GM18507 (cell line): ENCODE measurements around the gene WNT3A.
"Not testable (repeated sequence)": the region's sequence is repeated elsewhere in the genome, so short reads cannot be mapped to it uniquely, and the experiment has no call there.

Source experiments
- DNase-seq: peaks from one replicate; pipeline ENCODE4 v3.0.0; 2011; ENCODE audit warnings: low read depth; ENCODE audit not compliant: insufficient read length; ENCODE audit errors: extremely low spot score
- FAIRE-seq: peaks from 2 replicates; lab custom pipeline; 2011; peaks lifted over from hg19 to GRCh38; lab: Jason Lieb, UNC

The WNT3A gene

GRCh38 chr1:228009828-228010775 lies 3.3 kb downstream of the WNT3A start:
- no peak for DNase-seq

GRCh38 chr1:228010921-228011320 lies 4.1 kb downstream of the WNT3A start:
- DNase-seq: no peak
- FAIRE-seq: no peak

More at GRCh38 chr1:228009828-228010775, 3.3 kb downstream of the WNT3A start:
- FAIRE-seq: no peak

DNA sequence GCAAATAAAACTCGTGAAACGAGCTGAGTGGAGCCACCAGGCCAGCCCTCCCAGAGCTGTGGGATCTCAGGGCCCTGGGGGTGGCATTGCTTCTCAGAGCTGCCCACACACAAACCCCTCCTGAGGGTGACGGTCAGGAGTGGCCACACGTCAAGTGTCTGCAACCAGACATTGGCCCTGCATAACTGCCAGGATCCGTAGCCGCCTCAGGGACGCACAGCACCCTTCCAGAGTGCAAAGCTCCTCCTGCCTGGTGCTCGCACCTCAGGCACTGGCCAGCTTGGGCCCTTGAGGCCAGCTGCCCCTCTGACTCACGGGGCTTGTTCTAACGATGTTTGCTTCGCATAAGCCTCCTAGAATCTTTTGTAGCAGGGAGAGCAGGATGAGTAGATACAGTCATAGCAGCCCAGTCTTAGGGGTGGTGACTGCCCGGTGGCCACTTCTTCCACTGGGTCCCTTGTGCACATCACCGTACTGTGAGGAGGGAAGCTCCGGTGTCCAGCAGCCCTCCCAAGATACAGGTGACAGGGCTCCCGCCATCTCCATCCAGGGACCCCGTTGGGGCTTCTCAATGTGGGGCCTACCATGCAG lies 5.0 kb downstream of the WNT3A start:
- no peak for DNase-seq
- no peak for FAIRE-seq

GRCh38 chr1:228012555-228012954 lies 5.8 kb downstream of the WNT3A start:
- DNase-seq (no peak), FAIRE-seq (no peak)

- DNase-seq (no peak), FAIRE-seq (no peak)
Measured at GRCh38 chr1:228013131-228013934, 6.5 kb downstream of the WNT3A start.

DNA sequence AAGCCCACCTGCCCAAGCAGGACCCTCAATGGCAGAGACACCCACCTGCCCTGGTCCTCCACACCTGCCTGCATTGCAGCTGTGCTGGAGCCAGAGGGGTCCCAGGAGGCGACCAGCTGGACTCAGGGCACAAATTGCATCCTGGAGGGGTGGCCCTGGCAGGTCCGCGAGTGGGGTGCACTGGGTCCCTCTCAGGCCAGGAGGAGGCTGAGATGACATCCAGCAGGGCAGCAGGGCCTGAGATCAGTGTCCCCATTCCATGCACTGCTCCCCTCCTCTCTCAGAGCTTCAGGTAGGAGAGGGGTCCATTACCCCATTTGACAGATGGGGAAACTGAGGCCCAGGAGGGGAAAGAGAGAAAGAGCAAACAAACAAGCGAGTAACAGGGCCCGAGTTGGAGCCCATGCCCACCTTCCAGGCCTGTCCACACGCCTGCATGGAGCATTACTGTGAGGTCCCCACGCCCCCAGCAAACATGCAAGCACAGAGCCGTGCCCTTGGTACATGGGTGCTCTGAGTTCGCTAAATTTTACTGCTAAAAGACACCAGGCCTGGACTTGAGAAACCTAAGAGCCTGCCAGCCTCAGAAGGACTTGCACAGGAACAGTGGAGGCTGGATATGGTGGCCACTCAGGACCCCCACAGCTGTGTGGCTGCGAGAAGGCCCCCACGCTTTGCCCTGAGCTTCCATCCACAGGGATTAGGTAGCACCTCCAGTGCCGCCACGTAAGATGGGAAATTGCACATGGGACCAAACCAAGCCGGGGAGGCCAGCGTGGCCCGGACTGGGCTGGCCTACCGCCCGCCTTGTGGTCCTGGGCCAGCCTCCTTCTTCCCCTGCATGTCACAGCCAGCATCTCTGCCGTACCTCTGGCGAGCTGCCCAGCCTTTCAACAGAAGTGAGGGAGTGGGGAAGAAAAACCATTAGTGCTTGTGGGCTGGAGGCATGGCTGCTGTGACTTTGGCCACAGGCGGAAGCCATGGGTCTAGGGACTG lies 7.4 kb downstream of the WNT3A start:
- FAIRE-seq (no peak), DNase-seq (no peak)

- FAIRE-seq (no peak), DNase-seq (no peak)
Measured at GRCh38 chr1:228015276-228016180, 8.7 kb downstream of the WNT3A start.

- FAIRE-seq (no peak), DNase-seq (no peak)
Measured at GRCh38 chr1:228016181-228016510, 9.3 kb downstream of the WNT3A start.

GRCh38 chr1:228016653-228017355 lies 10.0 kb downstream of the WNT3A start:
- FAIRE-seq: no peak
- no peak for DNase-seq

DNA sequence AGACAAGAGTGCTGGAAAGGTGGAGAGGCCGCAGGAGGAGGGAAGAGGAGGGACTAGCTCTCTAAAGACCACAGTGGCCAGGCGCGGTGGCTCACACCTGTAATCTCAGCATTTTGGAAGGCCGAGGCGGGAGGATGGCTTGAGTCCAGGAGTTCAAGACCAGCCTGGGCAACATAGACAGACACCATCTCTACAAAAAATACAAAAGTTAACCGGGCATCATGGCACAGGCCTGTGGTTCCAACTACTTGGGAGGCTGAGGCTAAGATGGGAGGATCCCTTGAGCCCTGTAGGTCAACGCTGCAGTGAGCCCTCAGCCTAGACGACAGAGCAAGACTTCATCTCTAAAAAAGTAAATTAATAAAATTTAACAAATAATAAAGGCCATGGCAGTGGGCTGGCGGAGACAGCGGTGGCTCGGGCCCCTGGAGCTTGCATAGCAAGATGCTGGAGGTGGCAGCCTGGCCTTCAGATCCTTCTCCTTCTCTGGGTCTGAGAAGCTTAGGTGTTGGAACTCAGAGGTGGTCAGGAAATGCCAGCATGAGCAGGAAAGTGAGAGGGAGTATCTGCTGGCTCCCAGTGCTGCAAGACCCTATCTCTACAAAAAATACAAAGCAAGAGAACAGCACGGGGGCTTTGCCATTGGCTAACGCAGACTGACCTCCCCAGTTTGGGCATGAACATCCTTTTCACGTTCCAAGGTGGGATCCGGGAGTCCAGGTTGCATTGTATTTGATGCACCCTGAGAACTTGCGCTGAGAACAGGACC lies 10.7 kb downstream of the WNT3A start:
- FAIRE-seq: no peak

DNA sequence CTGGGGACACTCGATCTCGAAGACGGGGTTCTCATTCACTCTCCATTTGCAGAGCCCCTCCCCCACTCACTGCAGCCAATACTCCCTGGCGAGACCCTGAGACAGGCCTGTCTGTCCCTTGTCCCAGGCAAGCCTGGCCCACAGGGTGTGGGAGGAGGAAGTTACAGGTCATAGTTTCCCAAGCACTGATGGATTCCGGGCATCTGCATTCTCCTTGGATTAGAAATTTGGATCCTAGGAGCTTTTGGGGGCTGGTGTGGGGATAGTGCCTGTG lies 11.3 kb downstream of the WNT3A start:
- FAIRE-seq (no peak), DNase-seq (no peak)

More for the DNA sequence above, 10.7 kb downstream of the WNT3A start:
- DNase-seq: no peak

GRCh38 chr1:228018961-228019721 lies 12.3 kb downstream of the WNT3A start:
- no peak for FAIRE-seq
- DNase-seq: no peak

- FAIRE-seq: not testable (repeated sequence)
Measured at GRCh38 chr1:228019722-228020083, 12.9 kb downstream of the WNT3A start.

GRCh38 chr1:228020686-228021354 lies 14.0 kb downstream of the WNT3A start:
- FAIRE-seq: no peak

More at GRCh38 chr1:228019722-228020083, 12.9 kb downstream of the WNT3A start:
- not testable (repeated sequence) for DNase-seq

DNA sequence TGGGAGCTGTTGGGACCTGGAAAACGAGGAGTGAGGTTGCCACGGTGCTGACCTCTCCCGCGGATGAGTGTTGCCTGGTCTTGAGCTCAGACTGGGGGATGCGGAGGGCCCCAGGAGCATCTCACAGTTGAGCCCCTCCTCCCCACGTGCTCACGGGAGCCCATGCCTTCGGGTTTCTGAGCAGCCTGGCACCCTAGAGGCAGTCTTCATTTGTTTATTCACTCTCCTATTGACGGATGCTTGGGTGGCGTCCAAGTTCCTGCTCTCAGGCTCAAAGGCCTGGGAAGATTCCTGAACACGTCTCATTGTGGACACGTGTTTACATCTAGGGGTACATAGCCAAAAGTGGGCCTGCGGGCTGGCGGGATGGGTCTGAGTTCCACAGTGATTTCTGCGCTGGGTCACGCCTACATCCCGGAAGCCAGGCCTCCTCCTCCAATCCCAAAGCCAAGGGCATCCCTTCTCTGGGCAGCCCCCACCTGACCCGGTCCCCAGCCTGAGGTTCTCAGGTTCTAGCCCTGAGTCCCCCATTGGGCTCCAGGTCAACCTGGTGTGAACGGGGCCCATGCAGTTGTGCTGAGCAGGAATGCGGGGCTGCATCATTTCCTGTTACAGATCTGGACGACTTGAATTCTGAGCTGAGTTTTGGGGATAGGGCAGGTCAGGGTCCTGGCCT lies 14.7 kb downstream of the WNT3A start:
- DNase-seq (no peak), FAIRE-seq (no peak)

More at GRCh38 chr1:228020686-228021354, 14.0 kb downstream of the WNT3A start:
- DNase-seq: no peak
